GM20000 (cell line): ENCODE data around the gene CEP68.

ENCODE experiments used
- DNase-seq: peaks from one replicate; pipeline ENCODE4 v3.0.0; 2012; ENCODE audit warnings: low spot score
- CTCF ChIP-seq: IDR thresholded peaks from 2 replicates; pipeline ENCODE4 v1.5.1; 2012; ENCODE audit warnings: mild to moderate bottlenecking, control low read depth; ENCODE audit errors: extremely low read depth, missing control alignments

CEP68 gene

GRCh38 chr2:65054749-65055421, 1.3 kb upstream of the CEP68 start:
- no peak for TF ChIP-seq CTCF
- DNase-seq: no peak

- no peak for TF ChIP-seq CTCF
- peak; percentile 64 for DNase-seq
Measured at GRCh38 chr2:65055422-65056214, 598 bp upstream of the CEP68 start.

- DNase-seq: no peak
- TF ChIP-seq CTCF: no peak
Measured at GRCh38 chr2:65057054-65057375, 799 bp downstream of the CEP68 start.

GRCh38 chr2:65057391-65058052, 1.3 kb downstream of the CEP68 start:
- peak; percentile 72 for DNase-seq
- TF ChIP-seq CTCF: no peak

- no peak for TF ChIP-seq CTCF
- no peak for DNase-seq
Measured at GRCh38 chr2:65059071-65059470, 2.9 kb downstream of the CEP68 start.

- no peak for DNase-seq
- no peak for TF ChIP-seq CTCF
Measured at GRCh38 chr2:65061146-65061909, 5.1 kb downstream of the CEP68 start.
